Right renal pelvis (tissue), 4 donors: ENCODE measurements around the gene ADM5. TPM values are rescaled to one million over a fixed set of nuclear protein-coding genes. Genes with fewer than 3 reads are reported as not detected.

ENCODE experiments used
- DNase-seq, 4 donors: peaks; one replicate each; pipeline ENCODE4 v3.0.0-alpha.2; 2013; ENCODE audit warnings: low read depth in 4 of 4, low spot score in 3 of 4, missing footprints in 1 of 4
- polyA plus RNA-seq, 4 donors: library from polyadenylated mRNA; unstranded; fragments of 120-200 nt; gene quantifications; one replicate each; pipeline ENCODE4 v1.2.1, GENCODE V29; 2013; ENCODE audit not compliant: insufficient read length in 4 of 4

Gene ADM5
- polyA plus RNA-seq, 4 donors, result 0.61 to 1.6 (median 1.3) TPM

DNA sequence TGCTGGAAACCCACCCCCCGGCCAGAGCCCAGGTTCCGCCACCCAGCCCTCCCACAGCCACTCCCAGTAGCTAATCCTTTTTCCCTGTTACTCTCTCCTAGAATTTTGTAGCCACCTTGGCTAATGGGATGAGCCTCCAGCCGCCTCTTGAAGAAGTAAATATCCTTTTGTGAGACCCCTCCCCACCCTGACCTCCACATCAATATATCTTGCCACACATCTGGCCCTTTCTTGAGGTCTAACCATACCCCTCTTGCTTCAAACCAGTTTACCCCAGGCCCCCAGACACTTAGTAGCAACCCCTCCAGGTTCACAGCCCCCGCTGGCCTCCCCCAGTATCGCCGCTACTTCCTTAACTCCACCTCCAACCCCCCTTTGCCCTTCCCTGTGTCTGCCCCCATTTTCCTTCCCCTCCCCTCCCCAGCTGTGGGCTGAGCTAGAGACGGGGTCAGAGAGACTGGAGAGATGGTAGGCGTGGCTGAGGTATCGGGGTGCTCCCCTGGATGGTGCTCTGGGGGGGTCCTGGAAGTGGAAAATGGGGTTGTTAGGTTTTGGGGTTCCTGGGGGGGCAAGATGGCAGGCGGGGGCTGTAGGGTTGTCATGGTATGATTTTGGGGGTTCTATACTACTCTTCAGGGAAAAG is 9.5 kb upstream of the ADM5 start:
- no peak for DNase-seq

DNA sequence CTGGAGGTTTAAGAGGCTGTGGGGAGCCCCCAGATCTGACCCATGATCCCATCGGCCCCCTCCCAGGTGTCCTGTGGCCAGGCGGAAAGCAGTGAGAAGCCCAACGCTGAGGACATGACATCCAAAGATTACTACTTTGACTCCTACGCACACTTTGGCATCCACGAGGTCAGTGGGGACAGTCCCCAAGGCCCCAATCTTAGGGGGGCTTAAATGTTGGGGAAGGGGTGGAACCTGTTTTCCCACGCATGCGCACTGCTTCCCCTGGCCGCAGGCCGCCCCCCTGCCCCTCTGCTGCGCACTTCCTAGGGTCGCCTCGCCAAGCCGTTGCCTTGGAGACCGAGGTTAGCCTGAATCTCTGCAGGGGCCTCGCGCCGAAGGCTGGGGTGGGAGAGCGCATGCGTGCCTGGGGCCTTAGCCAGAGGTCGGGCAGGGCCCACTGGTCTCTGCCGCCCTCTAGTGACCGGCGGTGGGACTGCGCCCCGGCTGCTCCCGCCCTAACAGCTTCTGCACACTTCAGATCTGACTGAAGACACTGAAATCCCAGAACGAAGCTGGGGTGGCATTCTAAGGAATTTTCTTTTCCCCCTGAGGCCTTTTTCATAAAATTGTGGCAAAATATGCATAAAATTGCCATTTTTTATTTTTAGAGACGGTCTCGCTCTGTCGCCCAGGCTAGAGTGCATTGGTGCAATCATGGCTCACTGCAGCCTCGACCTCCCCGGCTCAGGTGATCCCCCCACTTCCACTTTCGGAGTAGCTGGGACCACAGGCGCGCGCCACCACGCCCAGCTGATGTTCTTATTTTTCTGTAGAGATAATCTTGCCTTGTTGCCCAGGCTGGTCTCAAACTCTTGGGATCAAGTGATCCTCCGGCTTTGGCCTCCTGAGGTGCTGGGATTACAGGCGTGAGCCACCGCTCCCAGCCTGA is 8.7 kb upstream of the ADM5 start:
- DNase-seq, result peak; percentile 82 to 95 (median 91)

DNA sequence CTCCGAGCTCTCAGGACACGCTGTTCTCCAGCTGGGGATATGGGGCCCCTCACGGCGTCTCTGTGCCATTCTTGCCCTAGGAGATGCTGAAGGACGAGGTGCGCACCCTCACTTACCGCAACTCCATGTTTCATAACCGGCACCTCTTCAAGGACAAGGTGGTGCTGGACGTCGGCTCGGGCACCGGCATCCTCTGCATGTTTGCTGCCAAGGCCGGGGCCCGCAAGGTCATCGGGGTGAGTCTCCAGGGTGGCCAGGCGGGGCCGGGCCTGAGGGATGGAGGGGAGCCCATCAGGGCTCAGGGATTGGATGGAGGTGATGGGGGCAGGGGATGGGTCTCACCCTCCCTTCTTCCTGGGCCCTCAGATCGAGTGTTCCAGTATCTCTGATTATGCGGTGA is 7.6 kb upstream of the ADM5 start:
- no peak for DNase-seq

DNA sequence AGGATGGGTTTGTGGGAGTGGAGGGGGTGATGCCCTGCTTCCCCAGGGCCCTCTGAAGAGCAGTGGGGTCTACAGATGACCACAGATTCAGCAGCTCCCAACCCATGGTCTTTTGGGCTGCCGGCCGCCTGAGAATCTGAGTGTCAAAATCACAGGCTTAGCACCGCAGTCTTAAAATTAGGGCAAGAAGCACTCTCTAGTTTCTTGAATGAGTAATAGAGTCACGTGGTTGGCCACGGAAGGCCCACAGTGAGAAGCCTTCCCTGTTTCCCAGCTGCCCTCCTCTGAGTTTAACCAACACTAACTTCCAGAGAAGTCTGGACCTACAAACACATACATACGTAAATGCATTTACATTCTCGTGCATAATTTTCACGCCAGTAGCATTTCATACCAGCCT is 7.1 kb upstream of the ADM5 start:
- no peak for DNase-seq

DNA sequence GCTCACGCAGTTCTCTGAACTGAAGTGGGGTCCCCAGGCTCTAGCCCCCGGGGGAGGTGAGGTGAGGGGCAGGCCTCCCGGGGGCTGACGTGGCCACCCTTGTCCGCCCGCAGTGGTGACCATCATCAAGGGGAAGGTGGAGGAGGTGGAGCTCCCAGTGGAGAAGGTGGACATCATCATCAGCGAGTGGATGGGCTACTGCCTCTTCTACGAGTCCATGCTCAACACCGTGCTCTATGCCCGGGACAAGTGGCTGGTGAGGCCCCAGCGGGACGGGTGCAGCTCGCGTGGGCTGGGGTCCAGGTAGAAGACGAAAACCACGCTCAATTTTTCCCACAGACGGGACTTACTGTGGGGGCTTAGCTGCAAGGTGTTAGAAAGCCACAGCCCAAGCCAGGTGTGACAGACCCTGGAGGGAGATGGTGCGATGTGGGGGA is 5.6 kb upstream of the ADM5 start:
- no peak for DNase-seq

DNA sequence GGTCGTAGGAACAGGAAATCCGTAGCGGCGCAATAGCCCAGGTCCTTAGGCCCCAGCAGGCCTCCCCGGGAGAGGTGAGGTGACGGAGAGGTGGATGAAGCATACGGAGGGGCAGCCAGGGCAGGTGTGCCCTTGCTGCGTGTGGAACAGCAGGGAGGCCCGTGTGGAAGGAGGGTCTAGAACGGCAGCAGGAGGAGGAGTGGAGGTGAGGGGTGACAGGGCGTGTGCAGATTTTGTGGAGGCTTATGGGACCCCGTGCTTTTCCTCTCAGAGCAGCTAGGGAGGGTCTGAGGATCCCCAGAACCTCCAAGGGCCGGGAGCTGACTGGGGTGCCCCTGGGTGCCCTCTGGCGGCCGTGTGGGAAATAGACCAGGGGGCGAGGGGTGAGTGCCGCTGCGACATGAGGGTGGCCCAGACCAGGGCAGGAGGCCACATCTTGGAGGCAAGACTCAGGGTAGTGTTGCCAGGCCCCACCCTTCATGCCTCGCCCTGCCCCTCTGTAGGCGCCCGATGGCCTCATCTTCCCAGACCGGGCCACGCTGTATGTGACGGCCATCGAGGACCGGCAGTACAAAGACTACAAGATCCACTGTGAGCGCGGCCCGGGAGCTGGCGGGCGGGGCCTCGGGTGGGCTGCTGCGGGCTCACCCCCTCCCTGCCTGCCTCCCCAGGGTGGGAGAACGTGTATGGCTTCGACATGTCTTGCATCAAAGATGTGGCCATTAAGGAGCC is 5.0 kb upstream of the ADM5 start:
- no peak for DNase-seq

DNA sequence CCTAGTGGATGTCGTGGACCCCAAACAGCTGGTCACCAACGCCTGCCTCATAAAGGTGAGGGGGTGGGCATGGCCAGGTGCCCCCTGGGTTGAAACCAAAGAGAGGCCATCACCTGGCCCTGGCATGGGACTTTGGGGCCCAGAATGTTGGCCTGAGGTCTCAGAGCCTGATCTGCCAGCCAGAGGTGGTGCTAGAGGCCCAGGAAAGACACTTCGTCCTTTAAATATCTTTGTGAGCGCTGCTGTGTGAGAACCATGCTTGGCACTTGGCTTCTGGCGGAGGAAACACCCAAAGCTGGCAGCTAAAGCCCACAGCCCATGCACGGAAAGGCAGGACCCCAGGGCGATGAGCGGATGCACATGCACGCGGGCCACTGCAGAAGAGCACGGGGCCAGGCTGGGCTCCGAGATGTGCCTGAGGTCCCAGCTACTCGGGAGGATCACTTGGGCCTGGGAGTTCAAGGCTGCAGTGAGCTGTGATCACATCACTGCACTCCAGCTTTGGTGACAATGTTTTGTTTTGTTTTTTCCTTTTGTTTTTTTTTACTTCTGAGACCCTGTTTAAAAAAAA is 4.3 kb upstream of the ADM5 start:
- DNase-seq, result no peak

DNA sequence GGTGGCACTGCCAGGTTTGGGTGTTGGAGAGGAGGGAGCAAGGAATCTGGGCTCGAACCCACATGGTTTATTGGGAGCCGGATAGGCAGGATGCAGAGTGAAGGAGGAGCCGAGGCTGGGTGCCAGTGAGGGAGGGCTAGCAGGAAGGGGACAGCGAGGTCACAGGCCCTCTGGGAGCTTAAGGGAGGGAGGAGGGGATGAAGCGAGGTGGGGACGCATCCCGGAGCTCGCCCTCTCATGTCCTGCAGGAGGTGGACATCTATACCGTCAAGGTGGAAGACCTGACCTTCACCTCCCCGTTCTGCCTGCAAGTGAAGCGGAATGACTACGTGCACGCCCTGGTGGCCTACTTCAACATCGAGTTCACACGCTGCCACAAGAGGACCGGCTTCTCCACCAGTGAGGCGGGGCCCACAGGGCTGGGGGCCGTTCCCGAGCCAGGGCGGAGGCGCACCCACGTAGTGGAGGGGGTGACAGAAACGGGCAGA is 3.5 kb upstream of the ADM5 start:
- no peak for DNase-seq

DNA sequence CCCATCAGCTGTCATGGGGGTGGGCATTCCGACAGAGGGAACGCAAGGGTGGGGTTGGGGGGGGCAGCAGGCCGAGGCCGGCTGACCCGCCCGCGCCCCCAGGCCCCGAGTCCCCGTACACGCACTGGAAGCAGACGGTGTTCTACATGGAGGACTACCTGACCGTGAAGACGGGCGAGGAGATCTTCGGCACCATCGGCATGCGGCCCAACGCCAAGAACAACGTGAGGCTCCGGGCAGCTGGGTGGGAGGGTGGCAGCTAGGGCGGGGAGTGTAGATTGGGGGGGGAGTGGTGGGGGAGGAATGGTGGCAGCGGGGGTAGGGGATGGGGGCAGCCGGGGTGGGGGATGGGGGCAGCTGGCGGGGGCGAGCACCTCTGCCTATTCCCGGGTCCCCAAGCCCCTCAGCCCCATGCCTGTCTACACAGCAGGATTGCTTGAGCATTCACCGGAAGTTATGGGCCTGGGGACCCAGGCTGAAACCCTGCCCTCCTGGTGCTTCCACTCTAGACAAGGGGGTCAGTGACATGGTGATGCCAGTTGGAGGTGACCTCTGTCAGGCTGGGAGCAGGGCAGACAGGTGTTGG is 2.8 kb upstream of the ADM5 start:
- no peak for DNase-seq

DNA sequence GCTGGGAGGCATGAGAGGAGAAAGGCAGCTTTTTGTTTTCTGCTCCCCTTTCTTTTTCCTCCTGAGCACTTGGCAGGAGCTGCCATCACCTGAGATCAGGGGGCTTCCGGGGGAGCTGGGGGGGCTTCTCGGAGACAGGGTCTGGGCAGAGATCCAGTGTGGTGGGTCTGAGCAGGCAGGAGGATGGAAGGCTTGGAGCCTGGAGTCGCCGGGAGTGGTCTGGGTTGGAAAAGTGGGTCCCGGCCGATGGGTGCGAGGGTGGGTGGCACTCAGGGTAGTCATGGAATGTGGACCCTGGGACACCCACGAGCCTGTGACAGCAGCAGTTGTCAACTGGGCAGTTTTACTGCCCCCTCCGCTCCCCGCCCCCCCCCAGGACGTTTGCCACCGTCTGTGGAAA is 2.2 kb upstream of the ADM5 start:
- no peak for DNase-seq

DNA sequence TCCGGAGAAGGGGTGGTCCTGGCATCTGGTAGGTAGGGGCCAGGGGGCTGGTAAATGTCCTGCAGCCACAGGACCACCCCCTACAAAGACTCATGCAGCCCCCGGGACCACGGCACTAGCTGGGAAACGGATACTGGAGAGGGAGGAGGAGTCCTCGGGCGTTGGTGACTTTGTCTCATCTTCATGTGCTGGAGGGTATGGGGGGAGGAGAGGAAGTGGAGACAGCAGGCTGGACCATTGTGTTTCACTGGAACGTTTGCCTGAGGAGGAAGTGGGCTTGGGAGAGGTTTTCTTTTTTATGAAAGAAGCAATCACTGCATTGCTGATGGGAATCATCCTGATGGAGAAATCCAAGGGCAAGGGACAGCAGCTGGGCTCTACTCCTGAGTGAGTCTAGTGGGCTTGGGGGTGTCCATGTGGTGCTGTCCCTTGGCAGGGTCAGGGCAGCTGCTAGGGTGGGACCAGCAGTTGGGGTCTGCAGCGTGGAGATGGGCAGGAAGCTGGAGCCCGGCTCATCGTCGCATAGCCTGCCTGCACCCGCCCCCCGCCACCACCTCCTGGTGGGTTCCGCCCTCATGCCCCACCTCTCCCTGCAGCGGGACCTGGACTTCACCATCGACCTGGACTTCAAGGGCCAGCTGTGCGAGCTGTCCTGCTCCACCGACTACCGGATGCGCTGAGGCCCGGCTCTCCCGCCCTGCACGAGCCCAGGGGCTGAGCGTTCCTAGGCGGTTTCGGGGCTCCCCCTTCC is 1.7 kb upstream of the ADM5 start:
- no peak for DNase-seq

DNA sequence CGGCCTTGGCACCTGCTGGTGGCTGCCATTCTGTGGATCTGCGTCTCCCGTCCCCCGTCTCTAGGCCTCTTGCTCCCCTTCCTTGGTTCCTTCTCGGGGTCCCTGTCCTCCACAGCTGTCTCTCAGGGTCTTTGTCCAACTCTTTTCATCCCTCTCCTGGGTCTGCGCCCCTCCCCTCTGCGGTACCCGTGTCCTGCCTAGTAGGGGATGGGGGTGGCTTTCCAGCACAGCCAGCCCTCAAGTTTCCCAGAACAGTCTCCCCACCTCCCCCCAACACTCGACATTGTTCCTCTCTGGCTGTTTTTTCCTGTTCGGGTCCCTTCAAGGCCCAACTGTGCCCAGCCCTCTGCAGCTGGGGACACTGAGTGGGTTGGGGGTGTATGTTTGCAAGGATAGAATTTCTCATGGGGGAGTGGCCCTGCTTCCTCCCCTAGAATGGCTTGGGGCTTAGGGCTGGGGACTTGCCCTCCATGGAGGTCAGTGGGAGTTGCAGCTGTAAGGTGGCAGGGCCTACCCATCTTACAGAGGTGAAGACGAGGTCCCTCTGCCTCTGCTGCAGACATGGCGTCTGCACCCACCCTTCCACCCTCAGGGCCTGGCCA is 762 bp upstream of the ADM5 start:
- no peak for DNase-seq

DNA sequence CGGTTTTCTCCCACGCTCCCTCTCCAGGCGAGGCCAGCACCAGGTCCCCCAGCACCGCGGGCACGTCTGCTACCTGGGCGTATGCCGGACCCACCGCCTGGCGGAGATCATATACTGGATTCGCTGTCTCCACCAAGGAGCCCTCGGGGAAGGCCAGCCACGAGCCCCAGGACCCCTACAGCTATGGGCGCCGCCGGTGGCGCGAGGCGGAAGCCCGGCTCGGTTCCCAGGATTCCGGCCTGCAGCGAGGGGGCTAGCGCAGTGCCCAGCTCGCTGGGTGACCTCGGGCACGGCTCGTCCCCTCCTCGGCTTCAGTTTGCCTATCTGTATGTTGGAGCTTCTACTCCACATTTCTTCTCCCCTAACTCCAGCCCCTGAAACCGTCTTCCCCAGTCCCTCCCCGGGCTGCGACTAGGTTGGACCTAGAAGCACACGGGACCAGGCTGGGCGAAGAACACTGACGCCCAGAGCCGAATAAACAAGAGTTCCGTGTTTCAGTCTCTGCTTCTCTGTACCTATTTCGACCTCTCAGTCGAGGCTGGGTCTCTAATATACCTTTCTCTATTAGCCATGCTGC is 773 bp downstream of the ADM5 start:
- no peak for DNase-seq

DNA sequence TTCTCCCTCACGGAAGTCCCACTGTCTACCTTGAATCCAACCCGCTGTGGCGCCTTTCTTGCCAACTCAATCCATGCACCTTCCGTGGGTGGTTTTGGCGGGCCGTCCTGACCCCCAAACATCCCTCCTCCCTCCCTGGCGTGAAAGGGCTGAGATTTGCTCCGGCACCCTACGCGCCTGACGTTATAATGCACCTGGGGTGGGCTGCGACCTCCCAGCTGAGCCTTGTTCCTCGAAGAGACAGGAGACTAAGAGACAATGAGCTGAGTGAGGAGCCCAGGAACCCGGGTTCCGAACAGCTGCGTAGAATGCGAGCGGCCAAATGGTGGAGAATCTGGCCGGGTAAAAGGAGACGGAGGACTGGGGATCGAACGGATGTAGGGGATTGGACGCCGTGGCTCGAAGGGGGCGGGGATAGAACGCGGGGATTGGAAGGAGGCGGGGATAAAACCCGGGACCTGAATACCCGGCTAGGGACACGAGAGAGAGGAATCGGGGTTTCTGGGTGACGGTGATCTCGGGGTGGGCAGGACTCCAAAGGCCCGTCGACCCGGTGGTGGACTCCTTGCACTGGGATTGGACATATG is 1.4 kb downstream of the ADM5 start, which contains the start of gene CPT1C:
Gene CPT1C, plus strand, starts transcription at position 461 of the 587 bp plus-strand sequence. CDS start 1,137 bp downstream, outside the sequence.
- DNase-seq, result peak in 1 of 4 donors; percentile 53

DNA sequence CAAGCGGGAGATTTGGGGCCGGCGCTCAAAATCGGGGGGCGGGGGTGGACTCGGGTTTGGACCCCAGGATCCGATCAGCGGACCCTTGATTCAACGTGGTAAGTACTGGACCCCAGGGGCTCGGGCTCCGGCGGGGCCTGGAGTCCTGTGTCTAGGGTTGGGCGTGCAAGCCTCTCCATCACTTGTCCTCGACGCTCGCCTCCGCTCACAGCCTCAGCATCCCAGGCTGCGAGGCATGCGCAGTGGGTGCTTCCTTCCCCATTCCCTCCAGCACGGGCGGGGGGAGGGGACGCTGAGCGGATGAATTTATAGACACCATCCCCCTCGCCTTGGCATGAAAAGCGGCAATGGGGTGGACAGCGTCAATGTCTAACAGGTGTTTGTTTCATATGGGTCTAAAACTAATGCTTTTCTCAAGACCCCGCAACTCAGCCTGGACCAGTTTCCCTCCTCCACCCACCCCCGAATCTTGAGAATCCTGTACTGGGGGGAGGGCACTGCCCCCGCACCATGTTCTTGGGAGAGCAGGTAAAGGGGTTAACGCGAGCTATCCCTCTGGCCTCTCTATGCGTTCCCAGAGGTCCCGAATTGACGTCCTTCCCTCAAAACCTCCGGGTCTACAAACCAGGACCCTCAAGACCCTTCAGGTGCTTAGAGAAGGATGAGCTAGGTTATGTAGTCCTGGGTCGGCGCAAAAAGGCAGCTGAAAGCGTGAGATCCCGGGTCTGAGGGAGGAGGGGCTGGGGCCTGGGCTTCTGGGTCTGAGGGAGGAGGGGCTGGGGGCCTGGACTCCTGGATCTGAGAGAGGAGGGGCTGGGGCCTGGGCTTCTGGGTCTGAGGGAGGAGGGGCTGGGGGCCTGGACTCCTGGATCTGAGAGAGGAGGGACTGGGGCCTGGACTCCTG is 2.1 kb downstream of the ADM5 start:
- DNase-seq, result no peak

DNA sequence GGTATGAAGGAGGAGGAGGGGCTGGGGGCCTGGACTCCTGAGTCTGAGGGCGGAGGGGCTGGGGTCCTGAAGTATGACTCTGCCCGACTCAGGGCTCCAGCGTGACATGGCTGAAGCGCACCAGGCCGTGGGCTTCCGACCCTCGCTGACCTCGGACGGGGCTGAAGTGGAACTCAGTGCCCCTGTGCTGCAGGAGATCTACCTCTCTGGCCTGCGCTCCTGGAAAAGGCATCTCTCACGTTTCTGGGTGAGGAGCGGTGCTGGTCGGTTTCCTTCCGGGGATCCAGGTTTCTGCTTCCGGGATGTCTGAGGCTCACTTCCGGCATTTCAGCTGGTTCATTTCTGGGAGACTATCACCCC is 2.7 kb downstream of the ADM5 start:
- no peak for DNase-seq

DNA sequence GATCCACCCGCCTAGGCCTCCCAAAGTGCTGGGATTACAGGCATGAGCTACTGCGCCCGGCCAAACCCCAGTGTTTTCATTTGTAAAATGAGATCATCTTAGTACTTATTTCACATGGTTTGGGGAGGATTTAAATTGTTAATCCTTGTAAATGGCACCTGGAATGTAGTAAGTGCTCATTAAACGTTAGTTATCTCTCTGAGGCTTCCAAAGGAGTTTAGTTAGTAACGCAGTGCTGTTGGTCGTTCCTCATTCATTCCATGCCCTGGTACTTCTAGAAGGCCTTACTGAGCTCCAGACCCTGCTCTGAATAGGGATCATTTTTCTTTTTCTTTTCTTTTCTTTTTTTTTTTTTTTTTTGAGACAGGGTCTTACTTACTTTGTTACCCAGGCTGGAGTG is 6.7 kb downstream of the ADM5 start:
- DNase-seq, result no peak

DNA sequence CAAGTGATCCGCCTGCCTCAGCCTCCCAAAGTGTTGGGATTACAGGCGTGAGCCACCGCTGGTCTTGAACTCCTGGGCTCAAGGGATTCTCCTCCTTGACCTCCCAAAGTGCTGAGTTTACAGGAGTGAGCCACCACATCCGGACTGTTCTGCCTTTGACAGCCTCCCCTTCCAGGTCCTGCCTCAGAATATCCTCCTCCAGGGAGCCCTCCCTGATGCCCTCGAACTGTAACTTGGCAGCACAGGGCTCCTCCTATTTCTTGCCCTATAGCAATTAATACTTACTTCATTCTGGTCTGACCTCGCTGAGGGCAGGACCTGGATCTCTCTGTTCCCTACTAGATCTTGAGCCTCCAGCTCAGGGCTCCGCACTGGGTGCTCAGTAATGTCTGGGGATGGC is 7.5 kb downstream of the ADM5 start:
- no peak for DNase-seq
